Measurements from ENCODE around the gene SEL1L2.

Gene SEL1L2

GRCh38 chr20:13863244-13863643 lies 127.2 kb downstream of the SEL1L2 start:
- no peak for DNase-seq

DNA sequence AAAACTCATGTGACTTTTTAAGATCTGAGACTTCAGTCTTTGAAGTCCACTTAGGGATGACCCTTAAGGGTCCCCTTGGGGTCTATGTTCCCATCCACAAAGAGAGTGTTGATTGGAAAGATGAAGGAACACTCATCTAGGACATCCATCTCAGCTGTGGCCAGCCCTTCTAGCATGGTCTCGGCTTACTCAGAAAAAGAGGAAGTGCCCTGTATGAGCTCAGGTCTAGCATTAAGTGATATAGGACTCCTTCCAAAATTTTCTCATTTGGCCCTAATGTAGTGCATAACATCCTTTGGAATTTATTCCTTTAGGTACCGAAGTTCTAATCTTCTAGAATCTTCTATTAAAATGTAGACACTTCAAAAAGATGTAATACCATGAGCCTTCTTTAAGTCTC lies 128.2 kb downstream of the SEL1L2 start:
- DNase-seq = no peak

GRCh38 chr20:13858871-13859270 lies 131.5 kb downstream of the SEL1L2 start:
- no peak for DNase-seq

DNA sequence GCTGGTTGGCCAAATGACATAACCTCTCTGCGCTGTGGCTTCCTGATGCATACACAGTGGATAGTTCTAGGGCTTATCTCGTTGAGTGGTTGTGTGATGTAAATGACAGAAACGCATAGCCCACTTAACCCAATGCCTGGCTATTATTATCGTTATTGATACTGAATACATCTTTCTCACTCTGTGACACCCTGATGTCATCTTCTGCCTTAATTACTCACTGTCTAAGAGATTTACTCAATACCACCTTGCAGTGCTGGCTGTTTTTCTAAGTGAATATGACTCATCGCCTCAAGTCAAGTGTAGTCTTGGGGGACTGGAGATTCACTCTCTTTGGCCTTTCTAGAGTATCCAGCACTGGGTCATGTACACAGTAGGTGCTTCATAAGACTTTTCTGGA lies 132.0 kb downstream of the SEL1L2 start:
- DNase-seq = no peak

DNA sequence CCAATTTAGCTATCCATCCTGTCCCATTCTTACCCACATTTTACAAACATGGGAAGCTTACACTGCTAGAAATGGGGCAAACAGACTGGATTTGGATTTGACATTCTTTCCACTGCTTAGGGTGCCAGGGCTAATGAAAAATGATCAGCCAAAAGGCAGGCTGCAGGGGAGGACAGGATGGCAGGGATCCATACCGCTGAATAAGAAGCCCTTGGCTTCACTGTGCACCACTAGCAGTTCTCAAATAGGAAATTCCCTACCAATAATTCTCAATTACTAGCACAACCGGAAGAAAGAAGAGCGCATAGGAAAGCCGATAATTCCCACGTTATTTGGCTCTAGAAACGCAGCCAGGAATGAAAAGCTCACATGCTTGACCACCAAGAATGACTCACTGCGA lies 132.5 kb downstream of the SEL1L2 start:
- no peak for DNase-seq

DNA sequence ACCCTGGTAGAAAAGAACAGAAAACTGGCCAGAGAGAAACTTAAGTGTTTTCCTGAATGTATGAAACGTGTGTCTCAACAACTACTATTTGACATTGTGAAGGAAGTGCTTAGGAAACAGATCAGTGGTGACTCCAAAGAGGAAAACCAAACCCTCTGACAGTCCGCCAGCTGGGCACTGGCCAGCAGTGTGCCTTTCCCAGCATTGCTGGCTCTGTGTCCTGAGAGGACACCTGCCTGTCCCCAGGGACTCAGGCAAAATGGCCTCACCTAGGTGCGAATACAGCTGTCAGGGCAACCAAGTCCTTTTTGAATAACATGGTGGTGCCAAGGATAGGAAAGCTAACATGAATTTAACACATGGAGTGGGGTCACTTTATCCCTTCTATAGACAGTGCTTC lies 133.1 kb downstream of the SEL1L2 start:
- no peak for DNase-seq

- DNase-seq = no peak
Observed at GRCh38 chr20:13856354-13856753, 134.1 kb downstream of the SEL1L2 start.

- no peak for DNase-seq
Observed at GRCh38 chr20:13855613-13856012, 134.8 kb downstream of the SEL1L2 start.

GRCh38 chr20:13852306-13852705 lies 138.1 kb downstream of the SEL1L2 start:
- DNase-seq = no peak

DNA sequence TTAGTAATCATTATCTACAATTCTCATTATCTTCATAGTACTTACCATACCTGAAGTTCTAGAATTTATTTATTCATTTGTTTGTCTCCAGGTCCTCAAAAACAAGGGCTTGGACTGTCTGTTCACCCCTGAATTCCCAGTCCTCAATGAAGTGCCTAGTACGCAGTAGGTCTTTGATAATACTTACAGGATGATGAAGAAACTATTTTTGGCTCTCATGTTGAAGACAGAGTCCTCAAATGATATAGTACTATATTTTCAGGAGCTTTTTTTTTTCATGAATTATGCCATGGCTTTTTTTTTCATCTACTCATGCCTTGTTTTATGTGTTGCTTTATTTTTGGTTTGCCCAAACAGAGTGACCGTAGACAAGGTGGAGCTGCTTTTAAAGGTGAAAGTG lies 139.1 kb downstream of the SEL1L2 start:
- no peak for DNase-seq

DNA sequence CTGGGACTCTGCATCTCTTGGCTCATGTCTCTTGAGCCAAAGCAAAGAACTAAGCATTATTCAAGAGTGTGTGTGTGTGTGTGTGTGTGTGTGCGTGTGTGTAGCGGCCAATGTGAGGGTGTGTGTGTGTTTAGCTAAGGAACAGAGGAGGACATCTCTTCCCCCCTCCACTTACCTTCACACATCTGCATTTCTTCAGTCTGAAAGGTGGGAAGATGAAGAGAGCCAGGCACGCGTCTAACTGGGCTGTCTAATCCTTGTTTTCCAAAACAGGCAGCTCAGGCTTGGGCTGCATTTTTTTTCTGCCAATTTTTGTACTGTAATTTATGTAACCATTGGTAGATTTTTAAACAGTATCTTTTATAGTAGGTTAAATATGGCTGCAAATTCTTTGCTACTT lies 146.1 kb downstream of the SEL1L2 start:
- DNase-seq = no peak

DNA sequence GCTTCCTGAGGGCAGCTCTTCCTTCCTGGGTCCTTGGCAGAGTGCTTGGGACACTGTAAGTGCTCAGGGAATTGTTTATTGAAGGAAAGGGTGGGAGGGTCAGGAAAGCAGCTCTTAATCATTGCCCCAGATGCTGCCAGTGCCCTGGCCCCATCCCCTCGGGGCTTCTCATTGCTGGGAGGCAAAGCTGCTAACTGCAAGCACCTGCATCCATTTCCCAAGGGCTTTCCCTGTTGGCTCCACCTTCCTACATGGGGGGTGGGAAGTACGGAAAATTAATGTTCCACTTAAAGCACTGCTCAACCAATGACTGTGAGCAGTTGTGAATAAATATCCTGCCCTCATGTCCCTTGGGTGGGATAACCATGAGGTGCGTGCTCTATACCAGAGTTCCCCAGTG lies 149.2 kb downstream of the SEL1L2 start:
- no peak for DNase-seq

GRCh38 chr20:13840093-13840465 lies 150.3 kb downstream of the SEL1L2 start:
- DNase-seq = no peak

DNA sequence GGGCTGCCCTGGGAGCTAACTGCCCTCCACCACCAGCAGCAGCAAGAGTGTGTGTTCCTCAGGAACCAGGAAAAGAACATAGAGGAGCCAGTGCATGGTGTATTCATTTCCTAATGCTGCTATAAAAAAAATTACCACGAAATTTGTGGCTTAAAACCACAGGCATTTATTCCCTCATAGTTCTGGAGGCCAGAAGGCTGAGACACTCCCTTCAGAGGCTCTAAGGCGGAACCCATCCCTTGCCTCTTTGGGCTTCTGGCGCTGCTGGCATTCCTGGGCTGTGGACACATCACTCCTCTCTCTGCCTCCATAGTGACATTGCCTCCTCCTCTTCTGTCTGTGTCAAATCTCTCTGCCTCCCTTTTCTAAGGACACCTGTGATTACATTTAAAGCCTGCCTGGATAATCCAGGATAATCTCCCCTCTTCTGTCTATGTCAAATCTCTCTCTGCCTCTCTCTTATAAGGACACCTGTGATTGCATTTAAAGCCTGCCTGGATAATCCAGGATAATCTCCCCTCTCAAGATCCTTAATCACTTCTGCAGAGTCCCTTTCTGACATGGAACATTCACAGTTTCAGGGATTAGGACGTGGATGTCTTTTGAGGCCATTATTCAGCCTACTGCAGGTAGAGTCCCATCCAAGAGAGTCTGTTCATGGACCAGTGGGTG lies 150.9 kb downstream of the SEL1L2 start:
- DNase-seq = no peak

DNA sequence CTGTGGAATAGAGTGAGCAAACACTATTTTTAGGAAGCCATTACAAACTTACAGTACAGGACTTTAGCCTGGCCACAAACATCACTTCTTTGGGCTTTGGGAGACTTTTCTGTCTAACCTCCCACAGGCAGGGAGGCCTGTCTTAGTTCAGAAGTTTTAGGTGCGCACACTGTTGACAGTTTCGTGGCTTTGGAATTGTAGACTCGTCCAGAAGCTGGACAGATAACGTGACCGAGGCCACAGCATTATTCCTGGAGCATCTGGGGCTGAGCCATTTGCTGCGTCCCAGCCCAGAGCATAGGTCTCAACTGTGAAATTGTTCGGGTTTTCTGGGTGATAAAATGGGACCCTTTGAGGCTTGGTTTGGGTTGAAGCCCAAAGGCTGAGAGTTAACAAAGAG lies 151.8 kb downstream of the SEL1L2 start:
- DNase-seq = no peak

DNA sequence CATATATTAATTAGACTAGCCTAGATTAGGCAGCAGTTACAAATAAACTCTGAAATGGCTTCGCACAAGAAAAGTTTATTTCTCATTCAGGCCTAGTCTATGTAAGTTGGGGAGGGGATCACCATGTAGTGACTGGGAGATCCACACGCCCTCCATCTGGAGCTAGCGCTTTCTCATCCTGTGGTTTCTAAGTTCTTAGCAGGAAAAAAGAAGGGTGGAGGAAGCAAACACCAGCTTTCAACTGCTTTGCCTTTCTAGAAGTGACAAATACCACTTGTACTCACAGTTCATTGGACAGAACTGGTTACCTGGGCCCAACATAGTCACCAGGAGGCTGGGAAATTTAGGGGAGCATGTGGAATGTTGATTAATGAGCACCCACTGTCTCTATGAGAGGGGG lies 158.9 kb downstream of the SEL1L2 start:
- DNase-seq = no peak

GRCh38 chr20:13825465-13825864 lies 164.9 kb downstream of the SEL1L2 start:
- no peak for DNase-seq

DNA sequence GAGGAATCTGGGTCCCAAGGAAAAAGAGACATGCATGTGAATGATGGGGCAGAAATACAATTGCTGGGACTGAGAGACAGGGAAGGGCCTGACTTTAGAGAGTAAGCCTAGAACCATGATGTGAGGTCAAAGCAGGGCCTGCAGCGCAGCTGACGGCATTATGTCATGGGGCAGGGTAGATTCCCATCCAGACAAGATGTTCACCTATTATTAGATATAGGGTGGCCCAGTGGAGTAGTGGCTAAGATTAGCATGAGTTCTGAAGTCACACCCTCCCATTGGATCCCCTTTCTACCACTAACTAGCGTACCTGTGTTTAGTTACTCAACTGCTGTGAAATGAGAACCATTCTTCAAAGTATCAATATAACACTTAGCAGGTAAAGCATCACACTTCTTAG lies 166.0 kb downstream of the SEL1L2 start:
- DNase-seq = no peak

DNA sequence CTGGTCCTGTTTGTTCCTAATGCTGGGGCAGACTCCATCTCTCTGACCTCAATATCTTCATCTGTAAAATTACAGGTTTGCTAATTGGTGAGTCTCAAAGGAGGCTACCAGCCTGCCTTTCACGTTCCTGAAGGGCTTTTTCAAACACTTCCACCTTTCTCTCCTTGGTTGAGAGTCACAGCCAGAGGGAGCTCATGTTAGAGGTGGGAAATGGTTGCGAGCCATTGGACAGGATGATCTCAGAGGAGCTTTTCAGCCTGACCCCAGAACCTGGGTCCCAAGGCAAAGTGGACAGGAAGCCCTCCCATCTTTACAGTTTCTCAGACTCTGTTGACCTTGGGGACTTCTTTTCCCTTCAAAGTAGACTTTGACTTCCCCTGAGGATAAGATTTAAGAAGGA lies 168.0 kb downstream of the SEL1L2 start:
- no peak for DNase-seq

DNA sequence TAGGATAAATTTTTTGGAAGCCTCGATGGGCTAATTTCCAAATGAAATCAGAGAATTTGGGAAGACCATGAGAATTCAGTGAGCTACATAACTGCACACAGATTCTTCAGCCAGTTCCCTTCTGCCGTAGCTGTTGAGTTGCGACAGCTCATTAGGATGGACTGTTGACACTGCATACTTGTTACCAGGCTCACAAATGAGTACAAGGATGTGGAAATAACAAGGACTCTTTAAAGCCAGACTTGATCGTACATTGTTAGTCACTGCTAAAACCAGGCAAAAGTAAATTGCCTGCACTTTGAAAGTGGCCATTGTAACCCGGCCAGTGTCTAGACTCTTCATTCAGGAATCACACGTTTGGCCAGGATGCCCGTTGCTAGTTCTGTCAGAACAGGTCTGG lies 168.5 kb downstream of the SEL1L2 start:
- no peak for DNase-seq

DNA sequence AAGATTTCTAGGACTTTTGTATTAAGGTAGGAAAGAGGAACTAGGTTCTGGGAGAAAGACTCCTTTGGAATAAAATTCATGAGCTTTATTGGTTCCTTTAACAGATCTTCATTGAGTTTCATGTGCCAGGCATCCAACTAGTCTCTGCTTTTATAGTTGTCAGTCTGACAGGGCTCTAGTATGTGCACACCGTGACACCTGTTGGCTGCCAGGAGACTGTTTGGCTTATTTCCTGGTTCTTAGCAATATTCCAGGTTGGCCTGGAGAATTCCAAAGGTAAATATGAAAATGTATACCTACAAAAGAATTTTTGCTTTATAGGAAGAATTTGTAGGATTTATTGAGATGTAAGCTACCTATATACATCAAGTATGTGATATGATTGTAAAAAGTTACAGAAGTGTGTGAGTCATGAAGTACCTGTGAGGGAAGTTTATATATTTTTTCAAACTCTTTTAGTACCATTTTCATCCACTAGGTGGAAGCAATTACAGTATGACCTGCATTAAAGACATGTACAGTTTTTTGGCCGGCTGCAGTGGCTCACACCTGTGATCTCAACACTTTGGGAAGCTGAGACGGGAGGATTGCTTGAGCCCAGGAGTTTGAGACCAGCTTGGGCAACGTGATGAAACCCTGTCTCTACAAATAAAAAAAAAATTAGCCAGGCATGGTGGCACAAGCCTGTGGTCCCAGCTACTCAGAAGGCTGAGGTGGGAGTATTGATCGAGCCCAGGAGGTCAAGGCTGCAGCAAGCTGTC lies 170.3 kb downstream of the SEL1L2 start:
- DNase-seq = no peak

DNA sequence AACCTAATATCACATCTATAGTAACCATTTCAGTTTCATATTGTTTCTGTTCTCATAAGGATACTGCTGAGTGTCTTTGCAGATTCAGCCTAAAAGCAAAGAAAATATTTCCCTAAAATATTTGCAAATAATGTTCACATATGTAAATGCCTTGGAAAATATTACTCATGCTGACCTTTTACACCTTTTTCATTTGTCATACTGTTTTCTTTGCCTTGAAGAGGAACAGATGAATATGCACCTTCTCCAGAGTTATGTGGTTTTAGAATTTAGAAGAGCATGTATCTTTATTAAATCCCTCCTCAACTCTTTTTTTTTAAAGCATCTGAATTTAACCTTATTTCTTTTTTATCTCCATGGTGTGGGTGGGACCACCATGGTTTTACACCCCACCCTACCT lies 173.1 kb downstream of the SEL1L2 start:
- DNase-seq = no peak

DNA sequence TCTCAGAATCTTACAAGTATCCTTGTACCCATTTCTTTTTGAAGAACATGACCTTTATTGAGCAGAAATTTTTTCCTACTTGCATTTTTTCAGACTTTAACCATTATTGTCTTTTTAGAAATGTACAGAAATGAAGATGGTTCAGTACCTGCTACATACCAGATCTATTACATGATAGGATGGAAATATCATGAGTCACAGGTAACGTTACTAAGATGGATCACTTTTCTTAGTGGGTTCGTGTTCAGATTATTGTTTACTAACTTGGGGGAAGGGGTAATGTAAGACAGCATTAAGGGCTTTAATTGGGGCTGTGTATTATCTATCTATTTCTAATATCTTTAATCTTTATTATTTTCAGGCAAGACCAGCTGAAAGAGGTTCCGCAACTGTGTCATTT lies 173.7 kb downstream of the SEL1L2 start:
- DNase-seq = no peak

- DNase-seq = no peak
Observed at GRCh38 chr20:13814672-13815071, 175.7 kb downstream of the SEL1L2 start.

GRCh38 chr20:13813910-13814309 lies 176.5 kb downstream of the SEL1L2 start:
- no peak for DNase-seq
